Esophagus squamous epithelium (tissue), 4 donors: ENCODE results near the gene PRPH2.

ENCODE experiments used
- CTCF ChIP-seq, 6 experiments: fragments of 450-650 bp in 4 of 6; fragments of 200-600 bp in 2 of 6; sonication (generic) in 2 of 6; IDR thresholded peaks; one replicate each; pipeline ENCODE4 v1.5.1; 2016 to 2019; ENCODE audit warnings: antibody characterized with exemption in 6 of 6, mild to moderate bottlenecking in 4 of 6, moderate library complexity in 4 of 6
- POLR2A ChIP-seq, 4 donors: fragments of 450-650 bp; IDR thresholded peaks; one replicate each; pipeline ENCODE4 v1.6.1; 2017; ENCODE audit warnings: antibody characterized with exemption in 4 of 4, mild to moderate bottlenecking in 4 of 4, moderate library complexity in 3 of 4

- TF ChIP-seq POLR2A (IDR thresholded peaks at IDR 0.05) = no peak
- TF ChIP-seq CTCF (IDR thresholded peaks at IDR 0.05) = no peak
Observed at GRCh38 chr6:42724825-42725224, 2.4 kb upstream of the PRPH2 start.
